SK-N-SH (cell line): ENCODE data around the gene RER1.

Source experiments
- CHD2 ChIP-seq: fragments of 150-350 bp; IDR thresholded peaks from 2 replicates; pipeline ENCODE4 v1.6.1; 2018; ENCODE audit warnings: low read length; ENCODE audit not compliant: partially characterized antibody
- CTCF ChIP-seq: fragments of 200-600 bp; sonication (generic); IDR thresholded peaks from 2 replicates; pipeline ENCODE4 v1.6.1; 2017; ENCODE audit warnings: antibody characterized with exemption, mild to moderate bottlenecking, moderate library complexity
- EP300 ChIP-seq, 2 experiments: IDR thresholded peaks; 2 replicates each; pipeline versions ENCODE4 v1.4.0 to v1.6.1; 2012; ENCODE audit warnings: borderline replicate concordance in 1 of 2, low read depth in 1 of 2, low read length in 1 of 2
- MXI1 ChIP-seq: IDR thresholded peaks from 2 replicates; pipeline ENCODE4 v1.6.1; 2012; ENCODE audit warnings: mild to moderate bottlenecking, low read depth, low read length, improper control_type of control experiment
- NFIC ChIP-seq: IDR thresholded peaks from 2 replicates; pipeline ENCODE4 v1.4.0; 2012; ENCODE audit warnings: borderline replicate concordance
- NRF1 ChIP-seq: IDR thresholded peaks from 2 replicates; pipeline ENCODE4 v1.6.1; 2012; ENCODE audit warnings: low read depth, mild to moderate bottlenecking, low read length
- POLR2AphosphoS5 ChIP-seq: IDR thresholded peaks from 2 replicates; pipeline ENCODE4 v1.6.1; 2012; ENCODE audit warnings: low read depth, low read length
- RAD21 ChIP-seq: IDR thresholded peaks from 2 replicates; pipeline ENCODE4 v1.6.1; 2012; ENCODE audit warnings: mild to moderate bottlenecking, low read length
- REST ChIP-seq: IDR thresholded peaks from 2 replicates; pipeline ENCODE4 v1.6.1; 2012; ENCODE audit warnings: mild to moderate bottlenecking, low read depth, low read length, moderate library complexity
- TAF1 ChIP-seq: IDR thresholded peaks from 2 replicates; pipeline ENCODE4 v1.6.1; 2012; ENCODE audit warnings: low read depth, mild to moderate bottlenecking, low read length, moderate library complexity, borderline replicate concordance
- TCF12 ChIP-seq: IDR thresholded peaks from 2 replicates; pipeline ENCODE4 v1.4.0; 2012
- YY1 ChIP-seq: IDR thresholded peaks from 2 replicates; pipeline ENCODE4 v1.4.0; 2012; ENCODE audit warnings: low read depth, mild to moderate bottlenecking
- TF ChIP-seq, protein P1 (sequence below): IDR thresholded peaks from 2 replicates; pipeline ENCODE4 v1.4.0; 2012; ENCODE audit warnings: low read depth, borderline replicate concordance
- TF ChIP-seq, protein P2 (sequence below): IDR thresholded peaks from 2 replicates; pipeline ENCODE4 v1.4.0; 2012; ENCODE audit warnings: low read depth

GRCh38 chr1:2342384-2343022 is 49.1 kb upstream of the RER1 start:
- TF ChIP-seq CTCF (no peak), POLR2AphosphoS5 (no peak), REST (no peak), NFIC (no peak), NRF1 (no peak), RAD21 (no peak), CHD2 (no peak), MXI1 (no peak), TCF12 (no peak), EP300 (IDR thresholded peaks at IDR 0.05; ENCODE audit: borderline replicate concordance in 1 of 2, low read depth in 1 of 2, low read length in 1 of 2) (no peak), TAF1 (no peak), YY1 (no peak)
- TF ChIP-seq, protein P1, sequence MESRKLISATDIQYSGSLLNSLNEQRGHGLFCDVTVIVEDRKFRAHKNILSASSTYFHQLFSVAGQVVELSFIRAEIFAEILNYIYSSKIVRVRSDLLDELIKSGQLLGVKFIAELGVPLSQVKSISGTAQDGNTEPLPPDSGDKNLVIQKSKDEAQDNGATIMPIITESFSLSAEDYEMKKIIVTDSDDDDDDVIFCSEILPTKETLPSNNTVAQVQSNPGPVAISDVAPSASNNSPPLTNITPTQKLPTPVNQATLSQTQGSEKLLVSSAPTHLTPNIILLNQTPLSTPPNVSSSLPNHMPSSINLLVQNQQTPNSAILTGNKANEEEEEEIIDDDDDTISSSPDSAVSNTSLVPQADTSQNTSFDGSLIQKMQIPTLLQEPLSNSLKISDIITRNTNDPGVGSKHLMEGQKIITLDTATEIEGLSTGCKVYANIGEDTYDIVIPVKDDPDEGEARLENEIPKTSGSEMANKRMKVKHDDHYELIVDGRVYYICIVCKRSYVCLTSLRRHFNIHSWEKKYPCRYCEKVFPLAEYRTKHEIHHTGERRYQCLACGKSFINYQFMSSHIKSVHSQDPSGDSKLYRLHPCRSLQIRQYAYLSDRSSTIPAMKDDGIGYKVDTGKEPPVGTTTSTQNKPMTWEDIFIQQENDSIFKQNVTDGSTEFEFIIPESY, result no peak
- TF ChIP-seq, protein P2, sequence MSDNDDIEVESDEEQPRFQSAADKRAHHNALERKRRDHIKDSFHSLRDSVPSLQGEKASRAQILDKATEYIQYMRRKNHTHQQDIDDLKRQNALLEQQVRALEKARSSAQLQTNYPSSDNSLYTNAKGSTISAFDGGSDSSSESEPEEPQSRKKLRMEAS, result no peak
